ENCODE measurements around the gene CALN1.
"Not testable (repeated sequence)": the region's sequence is repeated elsewhere in the genome, so short reads cannot be mapped to it uniquely, and the experiment has no call there.

The CALN1 gene

DNA sequence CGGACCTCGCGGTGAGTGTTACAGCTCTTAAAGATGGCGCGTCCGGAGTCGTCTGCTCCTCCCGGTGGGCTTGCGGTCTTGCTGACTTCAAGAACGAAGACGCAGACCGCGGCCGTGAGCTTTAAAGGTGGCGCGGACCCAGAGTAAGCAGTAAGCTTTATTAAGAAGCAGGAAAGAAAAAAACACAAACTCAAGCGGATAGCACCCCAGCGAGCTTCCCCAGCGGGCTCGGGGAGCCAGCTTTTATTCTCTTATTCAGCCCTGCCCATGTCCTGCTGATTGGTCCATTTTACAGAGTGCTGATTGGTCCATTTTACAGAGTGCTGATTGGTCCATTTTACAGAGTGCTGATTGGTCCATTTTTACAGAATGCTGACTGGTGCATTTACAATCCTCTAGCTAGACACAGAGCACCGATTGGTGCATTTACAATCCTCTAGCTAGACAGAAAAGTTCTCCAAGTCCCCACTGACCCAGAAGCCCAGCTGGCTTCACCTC lies at the start of gene CALN1:
Gene CALN1 (minus strand): TSS at position 218 of the 498 bp plus-strand sequence.
- not testable (repeated sequence) for DNase-seq (ENCODE audit: low spot score)

DNA sequence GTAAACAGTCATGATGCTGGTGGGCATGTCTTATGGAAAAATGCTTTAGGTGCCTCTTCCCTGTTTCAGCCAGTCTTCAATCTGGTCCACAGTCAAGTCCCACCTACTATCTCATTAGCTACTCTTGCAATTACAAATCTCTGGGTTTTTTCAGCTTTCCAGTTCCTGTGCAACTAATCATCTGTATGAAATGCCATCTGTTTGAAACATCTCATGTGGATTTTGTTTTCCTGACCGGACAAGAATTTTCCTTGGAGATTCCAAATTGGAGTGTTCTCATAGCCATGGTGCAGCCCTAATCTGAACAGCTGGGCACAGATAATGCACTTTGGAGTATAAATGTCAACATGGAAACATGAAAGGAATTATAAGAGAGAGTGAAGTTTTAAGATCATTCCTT lies 41.3 kb upstream of the CALN1 start:
- no peak for DNase-seq (ENCODE audit: low spot score)

DNA sequence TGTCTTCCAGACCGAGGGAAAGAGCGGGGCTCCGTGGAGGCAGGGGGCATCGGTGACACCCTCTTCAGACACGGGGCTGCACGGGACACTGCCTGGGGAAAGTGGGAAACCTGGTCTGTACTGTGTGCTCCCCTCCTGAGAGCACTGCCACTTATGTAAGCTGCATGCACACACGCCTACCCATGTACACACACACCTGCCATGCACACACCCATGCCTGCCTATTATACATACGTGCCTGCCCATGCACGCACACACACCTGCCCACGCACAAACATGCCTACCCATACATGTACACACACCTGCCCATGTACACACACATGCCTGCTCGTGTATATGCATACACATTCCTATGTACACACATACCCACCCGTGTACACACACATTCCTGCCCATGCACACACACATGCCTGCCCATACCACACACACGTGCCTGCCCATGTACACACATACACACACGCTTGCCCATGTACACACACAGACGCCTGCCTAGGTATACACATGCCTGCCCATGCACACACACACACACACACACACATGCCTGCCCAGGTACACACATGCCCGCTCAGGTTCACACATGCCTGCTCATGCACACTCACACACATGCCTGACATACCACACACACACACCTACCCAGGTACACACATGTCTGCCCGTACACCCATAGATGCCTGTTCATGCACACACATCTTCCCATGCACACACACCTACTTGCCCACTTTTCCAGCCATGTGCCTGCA lies 35.5 kb upstream of the CALN1 start:
- no peak for DNase-seq (ENCODE audit: low spot score)

DNA sequence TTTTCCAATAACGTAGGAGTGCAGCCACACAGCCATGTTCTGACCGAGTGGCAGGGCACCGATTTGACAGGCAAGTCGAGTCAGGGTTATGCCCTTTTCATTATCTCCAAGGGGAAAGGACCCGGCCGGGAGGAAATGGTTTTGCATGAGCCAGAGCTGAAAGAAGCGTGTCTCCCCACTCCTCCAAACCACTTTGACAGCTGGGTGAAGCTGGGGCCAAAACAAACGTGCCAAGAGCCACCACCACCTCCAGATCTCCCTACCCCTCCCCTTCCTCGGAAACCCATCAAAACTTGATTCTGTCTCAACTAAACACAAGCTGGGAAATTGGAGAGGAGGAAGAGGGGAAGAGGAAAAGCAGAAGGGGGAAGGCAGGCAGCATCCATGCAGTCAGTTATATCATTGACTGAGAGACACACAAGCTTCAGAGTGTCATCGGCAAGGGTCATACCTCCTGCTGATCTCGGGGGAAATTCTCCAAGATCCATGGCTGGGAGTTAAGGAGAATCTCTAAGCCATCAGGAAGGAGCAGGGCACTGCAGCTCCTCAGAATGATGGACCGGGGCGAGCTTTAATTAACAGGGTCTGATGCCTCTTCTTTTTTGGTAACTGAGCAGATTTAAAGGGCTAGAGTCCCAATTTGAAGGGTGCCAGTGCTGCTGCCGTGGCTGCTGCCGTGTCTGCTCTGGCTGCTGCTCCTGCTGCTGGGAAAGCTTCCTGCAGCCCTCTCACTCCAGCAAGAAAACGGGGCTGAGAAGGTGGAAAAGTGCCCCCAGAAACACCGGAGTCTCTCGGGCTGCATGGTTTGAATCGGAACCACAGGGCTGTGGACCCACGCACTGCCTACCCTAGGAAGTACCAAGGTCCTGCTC lies 34.7 kb upstream of the CALN1 start:
- DNase-seq (ENCODE audit: low spot score): no peak

DNA sequence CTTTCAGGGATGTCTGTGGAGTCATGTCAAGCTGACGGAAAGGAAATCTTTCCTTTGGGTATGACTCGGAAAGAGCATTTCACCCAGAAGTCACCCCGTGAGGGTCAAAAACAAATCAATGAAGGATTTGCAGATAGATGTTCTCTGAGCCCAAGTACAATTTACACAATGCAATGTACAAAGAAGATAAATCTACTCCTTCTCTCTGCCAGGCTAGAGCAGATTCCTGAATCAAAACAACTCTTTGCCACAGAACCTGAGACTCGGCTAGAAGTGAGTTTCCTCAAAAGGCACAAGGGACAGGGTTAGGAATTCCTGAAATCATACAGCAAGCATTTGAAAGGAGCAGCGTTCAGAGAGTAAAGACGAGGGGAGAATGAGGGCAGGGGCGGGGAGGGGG lies 34.0 kb upstream of the CALN1 start:
- no peak for DNase-seq (ENCODE audit: low spot score)

DNA sequence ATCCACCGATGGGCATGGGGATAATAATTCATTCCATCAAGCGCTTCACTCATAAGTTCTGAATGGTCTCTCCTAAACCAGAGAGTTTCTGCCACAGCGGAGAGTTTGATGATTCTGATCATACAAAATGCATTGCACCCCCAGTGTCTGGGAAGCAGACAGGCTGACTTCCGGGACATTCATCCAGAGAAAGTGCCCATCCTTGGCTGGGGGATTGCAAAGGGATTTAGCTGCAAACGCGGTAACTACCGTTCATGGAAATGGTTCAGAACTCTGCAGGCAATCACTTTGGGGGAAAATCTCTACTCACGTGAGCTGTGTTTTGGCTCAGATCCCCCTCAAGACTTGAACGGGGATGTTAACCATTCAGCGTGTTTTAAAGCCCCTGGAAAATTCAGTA lies 33.4 kb upstream of the CALN1 start:
- no peak for DNase-seq (ENCODE audit: low spot score)

DNA sequence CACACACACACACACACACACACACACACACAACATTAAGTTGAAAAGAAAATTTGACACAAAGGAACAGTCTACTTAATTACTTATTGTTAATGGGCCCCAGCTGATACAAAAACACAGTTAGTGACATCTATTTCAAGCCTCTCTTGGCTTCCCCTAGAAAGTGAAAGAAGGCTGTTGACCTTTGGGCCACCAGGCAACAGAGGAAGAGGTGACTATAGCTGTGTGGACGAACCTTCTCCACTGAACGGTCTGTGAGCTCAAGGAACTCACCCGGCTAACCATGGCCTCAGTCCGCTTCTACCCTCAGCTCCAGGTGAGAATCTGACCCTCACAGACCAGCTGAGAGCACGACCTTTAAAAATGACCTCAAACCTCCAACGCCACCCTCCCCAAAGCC lies 32.9 kb upstream of the CALN1 start:
- DNase-seq (ENCODE audit: low spot score): no peak

DNA sequence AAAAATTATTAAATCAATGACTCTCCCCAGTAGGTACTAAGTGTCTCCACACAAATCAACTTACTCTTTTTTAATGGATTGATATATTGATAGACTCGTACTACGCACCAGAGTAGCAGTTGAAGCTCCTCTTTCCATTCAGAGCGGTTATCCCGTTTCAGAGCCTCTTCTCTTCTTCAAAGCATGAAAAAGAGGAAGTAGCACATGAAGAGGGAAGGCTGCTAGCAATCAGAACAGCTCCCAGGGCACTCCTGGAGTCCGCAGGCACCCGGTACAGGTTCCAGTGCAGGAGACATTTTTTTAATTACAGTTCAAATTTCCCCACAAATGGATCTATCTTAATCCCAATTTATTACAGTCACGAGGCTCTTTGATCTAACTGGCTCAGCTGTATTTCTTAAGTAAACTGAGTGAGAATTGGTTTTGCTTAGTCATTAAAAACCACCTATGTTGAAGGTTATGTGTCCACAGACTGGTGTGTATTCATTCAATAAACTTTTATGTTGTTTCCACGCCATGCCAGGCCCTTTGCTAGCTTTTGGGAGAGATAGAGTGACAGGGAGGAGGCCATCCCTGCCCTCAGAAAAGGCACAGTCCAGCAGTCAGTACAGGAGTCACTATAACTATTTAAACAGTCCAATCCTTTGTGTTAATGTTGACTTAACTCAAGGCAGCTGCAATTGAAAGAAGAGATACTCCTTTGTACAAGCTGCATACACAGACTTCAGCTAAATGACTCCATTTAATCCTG lies 32.1 kb upstream of the CALN1 start:
- DNase-seq (ENCODE audit: low spot score): no peak

DNA sequence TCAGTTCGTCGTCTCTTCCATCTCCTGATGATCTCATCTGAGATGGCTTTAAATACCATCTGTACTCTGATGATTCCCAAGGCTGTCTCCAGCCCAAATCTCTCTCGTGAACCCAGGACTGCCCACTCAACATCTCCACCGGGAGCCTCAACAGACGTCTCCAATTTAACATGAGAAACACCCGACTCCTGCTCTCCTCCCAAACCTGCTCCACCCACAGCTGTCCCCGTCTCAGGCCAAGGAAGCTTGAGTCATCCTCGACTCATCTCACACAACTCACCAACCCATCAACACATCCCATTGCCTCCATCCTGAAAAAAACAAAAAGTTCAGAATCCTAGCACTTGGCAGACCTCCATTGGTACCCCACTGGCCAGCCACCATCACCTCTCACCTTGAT lies 29.7 kb upstream of the CALN1 start:
- DNase-seq (ENCODE audit: low spot score): no peak

DNA sequence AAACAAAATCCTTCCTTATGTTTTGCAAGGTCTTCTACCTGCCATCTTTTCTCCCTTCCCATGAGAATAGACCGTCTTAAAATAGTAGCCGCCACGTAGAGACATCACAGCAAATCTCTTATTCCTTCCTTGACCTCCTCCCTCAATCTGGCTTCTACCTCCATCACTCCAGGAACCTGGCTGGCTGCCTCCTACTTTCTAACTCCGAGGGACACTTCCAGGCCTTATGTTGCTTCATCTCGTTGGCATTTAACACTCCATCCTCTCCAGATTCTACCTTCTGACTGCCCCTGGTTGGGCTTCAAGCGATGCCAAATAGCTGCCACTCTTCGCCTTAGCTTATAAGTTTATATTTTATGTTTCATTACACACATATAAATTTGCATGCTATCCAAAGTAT lies 26.4 kb upstream of the CALN1 start:
- DNase-seq (ENCODE audit: low spot score): no peak

DNA sequence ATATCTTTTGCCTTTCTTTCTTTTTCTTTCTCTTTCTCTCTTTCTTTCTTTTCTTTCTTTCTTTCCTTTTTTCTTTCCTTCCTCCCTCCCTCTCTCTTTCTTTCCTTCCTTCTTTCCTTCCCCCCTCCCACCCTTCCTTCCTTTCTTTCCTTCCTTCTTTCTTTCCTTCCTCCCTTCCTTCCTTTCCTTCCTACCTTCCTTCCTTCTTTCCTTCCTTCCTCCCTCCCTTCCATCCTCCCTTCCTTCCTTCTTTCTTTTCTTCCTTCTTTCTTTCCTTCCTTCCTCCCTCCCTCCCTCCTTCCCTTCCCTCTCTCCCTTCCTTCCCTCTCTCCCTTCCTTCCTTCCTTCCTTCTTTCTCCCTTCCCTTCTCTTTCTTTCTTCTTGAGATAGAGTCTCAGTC lies 25.5 kb upstream of the CALN1 start:
- DNase-seq (ENCODE audit: low spot score): no peak

DNA sequence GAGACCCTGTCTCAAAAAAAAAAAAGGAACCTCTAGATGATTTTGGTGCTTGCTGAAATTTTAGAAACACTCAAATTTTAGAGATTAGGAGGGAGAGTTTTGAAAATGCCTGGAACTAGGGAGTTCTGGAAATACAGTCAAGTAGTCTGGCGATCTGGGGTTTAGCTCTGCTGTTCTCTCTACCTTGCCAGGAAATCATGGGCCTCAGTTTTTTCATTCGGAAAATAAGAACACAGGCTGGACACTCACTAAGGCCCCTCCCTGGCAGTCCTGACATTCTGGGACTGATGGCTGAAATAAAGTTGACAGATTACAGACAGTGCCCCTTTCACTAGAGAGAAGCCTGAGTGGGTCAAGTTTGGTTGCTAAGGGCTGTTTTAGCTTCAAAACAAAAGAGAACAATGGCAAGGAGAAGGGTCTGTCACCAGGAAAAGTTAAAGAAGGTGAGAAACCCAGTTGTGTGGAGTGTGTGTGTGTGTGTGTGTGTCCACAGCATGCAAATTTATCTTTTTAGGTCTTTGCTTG lies 25.0 kb upstream of the CALN1 start:
- DNase-seq (ENCODE audit: low spot score): no peak

DNA sequence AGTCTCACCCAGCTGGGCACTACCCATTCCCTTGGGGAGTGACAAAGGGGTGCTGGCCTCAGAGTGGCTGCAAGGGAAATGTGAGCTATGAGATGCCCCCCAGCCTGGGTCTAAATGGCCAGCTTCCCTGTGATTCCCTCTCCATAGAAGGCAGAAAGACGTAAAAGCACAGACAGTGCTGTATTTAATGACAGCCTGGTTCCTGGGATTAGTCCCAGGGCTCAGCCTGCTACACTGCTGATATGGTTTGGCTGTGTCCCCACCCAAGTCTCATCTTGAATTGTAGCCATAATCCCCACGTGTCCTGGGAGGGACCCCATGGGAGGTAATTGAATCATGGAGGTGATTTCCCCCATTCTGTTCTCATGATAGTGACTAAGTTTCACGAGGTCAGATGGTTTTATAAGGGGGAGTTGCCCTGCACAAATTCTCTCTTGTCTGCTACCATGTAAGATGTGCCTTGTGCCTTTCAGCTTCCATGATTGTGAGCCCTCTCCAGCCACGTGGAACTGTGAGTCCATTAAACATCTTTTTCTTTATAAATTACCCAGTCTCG lies 23.9 kb upstream of the CALN1 start:
- DNase-seq (ENCODE audit: low spot score): no peak

DNA sequence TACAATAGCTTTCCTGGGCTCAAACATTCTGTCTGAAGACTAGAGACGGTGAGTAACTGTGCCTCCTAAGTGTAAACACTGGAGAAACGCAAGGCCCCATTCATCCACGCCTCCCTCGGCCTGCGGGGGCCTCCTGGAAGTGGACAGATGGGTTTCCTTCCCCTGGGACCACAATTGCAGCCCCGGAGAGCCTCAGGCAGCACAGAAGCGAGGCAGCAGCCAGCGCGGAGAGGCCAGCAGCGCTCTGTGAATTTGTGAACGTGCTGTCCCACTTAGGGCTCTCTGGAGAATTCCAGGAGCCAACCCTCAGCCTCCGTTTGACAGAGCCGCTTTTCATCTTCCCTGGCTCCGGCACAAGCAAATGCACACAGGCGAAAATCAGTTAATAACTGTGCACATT lies 23.2 kb upstream of the CALN1 start:
- no peak for DNase-seq (ENCODE audit: low spot score)

DNA sequence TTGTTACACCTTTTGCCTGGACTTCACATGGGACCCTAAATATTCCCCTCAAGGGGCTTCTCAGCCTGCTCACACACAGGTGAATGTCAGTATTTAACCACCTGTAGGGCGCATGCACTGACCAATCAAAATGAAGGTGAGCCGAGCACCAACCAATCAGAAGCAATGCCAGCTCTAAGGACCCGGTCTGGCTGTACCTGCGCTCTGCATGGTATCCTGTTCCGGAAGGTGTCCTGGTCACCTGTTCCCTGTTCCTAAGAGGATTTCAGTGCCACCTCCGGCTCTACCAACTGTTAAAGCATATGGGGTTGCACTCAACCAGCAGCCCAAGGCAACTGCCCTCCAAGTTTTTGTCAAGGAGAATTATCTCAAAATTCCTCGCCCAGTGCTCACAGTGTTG lies 18.4 kb upstream of the CALN1 start:
- DNase-seq (ENCODE audit: low spot score): no peak

DNA sequence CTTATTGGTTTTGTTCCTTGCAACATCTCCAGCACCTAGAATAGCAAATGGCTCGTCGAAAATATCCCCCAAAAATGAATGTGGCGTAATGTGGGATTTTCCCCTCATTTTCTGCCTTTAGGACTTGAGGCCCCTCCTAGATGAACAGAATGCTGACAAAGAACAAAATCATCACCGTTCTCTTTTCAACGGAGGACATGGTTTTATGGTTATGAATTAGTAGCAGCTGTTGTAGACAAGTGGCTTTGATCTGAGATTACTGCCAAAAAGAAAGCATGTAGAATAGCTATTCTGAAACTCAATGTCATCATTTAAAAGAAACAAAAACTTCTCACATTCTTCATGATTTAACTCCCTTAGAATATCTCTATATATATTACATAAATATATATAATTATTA lies 17.2 kb upstream of the CALN1 start:
- DNase-seq (ENCODE audit: low spot score): no peak

DNA sequence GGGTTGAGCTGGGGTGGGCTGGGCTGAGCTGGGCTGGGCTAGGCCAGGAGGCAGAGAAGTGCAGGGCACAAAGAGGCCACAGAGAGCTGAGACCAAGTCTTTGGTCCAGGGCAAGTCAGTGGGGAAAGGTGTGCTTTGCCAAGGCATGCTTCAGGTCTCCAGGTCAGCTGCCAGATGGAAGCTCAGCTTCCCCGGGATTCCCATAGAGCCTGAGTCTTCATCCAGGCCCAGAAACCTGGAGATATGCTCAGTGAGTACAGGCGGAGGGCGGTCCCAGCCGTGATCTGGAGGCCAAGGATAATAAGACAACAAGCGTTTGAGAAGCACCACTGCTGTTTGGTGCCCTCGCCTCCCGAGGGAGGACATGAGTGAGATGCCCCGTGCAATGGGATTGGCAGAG lies 4.7 kb upstream of the CALN1 start:
- no peak for DNase-seq (ENCODE audit: low spot score)

DNA sequence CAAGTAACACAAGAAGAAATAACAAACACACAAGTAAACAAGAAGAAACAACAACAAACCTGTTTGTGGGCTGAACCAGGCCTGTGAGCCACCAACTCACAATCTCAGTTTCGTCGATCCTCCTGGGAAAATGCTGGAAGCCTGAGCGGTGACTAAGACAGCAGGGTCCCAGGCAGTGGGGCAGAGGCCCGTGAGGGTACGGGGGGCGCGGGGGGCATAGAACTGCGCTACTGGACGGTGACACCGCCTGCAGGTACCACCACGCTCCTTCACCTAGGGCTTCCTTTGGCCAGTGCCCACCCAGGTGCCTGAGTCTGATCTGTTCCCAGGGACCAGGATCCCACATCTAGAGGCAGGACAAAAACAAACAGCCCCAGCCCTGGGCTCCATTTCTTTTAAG lies 3.4 kb upstream of the CALN1 start:
- DNase-seq (ENCODE audit: low spot score): no peak

DNA sequence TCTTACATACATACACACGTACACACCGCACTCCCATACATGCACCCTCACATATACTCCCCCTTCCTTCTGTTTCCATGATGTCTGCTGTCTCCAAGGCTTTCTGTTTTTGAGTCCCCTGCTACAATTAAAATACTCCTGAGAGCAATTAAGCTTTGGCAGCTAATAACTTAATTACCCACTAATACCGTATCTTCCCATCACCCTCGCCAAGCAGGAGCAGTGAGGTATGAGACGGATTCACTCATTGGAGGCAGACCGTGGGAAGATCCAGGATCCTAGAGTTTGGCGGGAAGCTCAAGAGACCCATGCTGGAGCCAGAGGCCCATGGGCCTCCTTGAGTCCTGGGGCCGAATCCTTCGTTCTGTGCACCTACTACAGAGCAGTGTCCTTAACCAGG lies 1.7 kb upstream of the CALN1 start:
- DNase-seq (ENCODE audit: low spot score): no peak

DNA sequence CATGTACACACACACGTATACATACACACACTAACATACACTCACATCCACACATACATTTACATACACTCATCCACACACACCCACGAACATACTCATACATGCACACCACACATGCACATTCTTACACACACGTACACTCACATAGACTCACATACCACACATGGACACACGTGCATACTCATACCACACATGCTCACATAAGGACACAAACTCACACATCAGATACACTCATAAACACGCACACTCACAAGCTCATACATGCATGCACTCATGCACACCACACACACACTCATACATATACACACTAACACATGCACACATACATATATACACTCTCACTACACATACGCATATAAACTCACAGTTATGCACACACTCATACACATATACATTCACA lies 1.2 kb upstream of the CALN1 start:
- DNase-seq (ENCODE audit: low spot score): no peak

DNA sequence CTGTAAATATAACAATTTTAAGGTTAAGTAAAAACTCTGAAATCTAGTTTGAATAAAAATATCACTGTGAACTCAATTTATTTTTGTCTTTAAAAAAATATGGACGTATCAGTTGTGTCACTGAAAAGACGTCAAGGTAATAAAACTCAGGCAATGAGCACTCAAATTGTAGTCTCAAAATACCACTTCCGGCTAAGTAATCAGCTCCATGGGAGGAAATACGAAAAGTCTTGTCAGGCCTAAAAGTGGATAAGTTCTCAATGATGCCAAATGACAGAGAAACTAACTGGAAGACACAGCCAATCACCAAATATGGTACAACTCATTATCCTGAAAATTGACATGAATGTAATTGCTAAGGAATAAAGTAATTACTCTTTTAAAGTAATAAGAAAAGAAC lies 719 bp downstream of the CALN1 start:
- no peak for DNase-seq (ENCODE audit: low spot score)

DNA sequence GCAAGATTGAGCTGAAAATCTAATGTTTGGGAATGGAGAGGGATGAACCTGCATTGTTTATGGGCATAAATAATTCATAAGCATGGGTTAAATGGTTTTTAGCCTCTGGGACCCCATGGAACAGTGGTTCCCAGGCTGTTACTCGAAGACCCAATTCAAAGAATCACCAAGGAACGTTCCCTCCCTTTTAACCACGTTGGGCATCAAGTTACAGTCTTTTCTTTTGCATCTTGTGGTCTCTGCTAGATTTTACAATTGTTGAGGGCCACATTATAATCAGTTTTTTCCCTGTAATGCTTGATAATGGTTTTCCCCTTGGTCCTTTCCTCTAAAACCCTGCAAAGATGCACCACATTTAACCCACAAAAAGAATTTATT lies 2.5 kb downstream of the CALN1 start:
- DNase-seq (ENCODE audit: low spot score): no peak
